GM12873 (cell line): ENCODE measurements around the gene ERBB2.

Experiments
- CTCF ChIP-seq: IDR thresholded peaks from 2 replicates; pipeline ENCODE4 v1.5.1; 2012; ENCODE audit warnings: low read depth, mild to moderate bottlenecking, moderate library complexity, low read length, control low read depth; ENCODE audit not compliant: insufficient read depth; ENCODE audit errors: missing control alignments

The ERBB2 gene

GRCh38 chr17:39666601-39667261 lies 33.1 kb upstream of the ERBB2 start:
- TF ChIP-seq CTCF: no peak

- no peak for TF ChIP-seq CTCF
Measured at GRCh38 chr17:39667262-39667944, 32.5 kb upstream of the ERBB2 start.

GRCh38 chr17:39667945-39668924 lies 31.6 kb upstream of the ERBB2 start, which contains the start of gene PNMT:
Gene PNMT (plus strand): TSS chr17:39668453. CDS start chr17:39668476, 23 bp downstream.
- peak; percentile 71 for TF ChIP-seq CTCF

GRCh38 chr17:39669897-39670735 lies 29.7 kb upstream of the ERBB2 start:
- TF ChIP-seq CTCF: no peak

- TF ChIP-seq CTCF: no peak
Measured at GRCh38 chr17:39670746-39671145, 29.1 kb upstream of the ERBB2 start.

- peak; percentile 66 for TF ChIP-seq CTCF
Measured at GRCh38 chr17:39671651-39672521, 28.0 kb upstream of the ERBB2 start.
